ENCODE data around the gene THOC1.

The THOC1 gene

DNA sequence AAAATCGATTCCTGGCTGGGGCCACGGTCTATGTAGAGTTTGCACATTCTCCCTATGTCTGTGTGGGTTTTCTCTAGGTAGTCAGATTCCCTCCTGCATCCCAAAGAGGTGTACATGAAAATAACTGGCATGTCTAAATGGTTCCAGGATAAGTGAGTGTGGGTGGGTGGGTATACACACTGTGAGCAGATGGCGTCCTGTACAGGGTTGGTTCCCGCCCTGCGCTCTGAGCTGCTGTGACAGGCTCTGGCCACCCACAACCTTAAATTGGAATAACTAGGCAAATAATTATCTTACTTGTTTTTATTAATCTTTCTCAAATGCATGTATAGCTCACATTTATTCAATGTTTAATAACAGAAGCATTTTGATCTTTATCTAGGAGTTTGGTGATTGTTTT, 16.3 kb downstream of the THOC1 start:
- H3K4me3 ChIP-seq (ENCODE audit: low read depth, low read length), result no peak overlapping the region
- TF ChIP-seq, protein P1, sequence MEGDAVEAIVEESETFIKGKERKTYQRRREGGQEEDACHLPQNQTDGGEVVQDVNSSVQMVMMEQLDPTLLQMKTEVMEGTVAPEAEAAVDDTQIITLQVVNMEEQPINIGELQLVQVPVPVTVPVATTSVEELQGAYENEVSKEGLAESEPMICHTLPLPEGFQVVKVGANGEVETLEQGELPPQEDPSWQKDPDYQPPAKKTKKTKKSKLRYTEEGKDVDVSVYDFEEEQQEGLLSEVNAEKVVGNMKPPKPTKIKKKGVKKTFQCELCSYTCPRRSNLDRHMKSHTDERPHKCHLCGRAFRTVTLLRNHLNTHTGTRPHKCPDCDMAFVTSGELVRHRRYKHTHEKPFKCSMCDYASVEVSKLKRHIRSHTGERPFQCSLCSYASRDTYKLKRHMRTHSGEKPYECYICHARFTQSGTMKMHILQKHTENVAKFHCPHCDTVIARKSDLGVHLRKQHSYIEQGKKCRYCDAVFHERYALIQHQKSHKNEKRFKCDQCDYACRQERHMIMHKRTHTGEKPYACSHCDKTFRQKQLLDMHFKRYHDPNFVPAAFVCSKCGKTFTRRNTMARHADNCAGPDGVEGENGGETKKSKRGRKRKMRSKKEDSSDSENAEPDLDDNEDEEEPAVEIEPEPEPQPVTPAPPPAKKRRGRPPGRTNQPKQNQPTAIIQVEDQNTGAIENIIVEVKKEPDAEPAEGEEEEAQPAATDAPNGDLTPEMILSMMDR (IDR thresholded peaks at IDR 0.05; ENCODE audit: insufficient read depth, low read length, missing control alignments), result no peak
- ChIA-PET CTCF (interaction anchor here (1.6 kb wide), 1 partner anchor 373 kb away, joined by 4 read pairs; no protein-coding TSS in a partner anchor), POLR2A (no interaction called here)
- DNase-seq (ENCODE audit: low read depth, low spot score), result no peak

DNA sequence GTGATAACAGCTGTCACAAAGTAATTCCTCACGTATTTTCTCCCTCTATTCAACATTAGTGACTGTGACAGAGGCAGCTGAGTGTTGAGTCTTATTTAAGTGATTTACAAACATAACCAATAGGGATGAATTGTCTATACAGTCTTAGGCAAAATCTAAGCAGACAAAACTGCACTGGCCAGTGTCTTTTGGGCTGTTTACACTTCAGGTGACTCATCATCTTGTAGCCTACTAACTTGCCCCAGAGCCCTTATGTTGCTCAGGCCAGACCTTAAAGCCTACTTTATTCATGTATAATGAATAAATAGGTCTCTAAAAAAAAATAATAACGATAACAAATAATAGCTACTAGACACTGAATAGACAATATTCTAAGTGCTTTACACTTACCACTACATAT, 17.2 kb downstream of the THOC1 start:
- no peak for DNase-seq (ENCODE audit: low read depth, low spot score)
- no peak overlapping the region for H3K4me3 ChIP-seq (ENCODE audit: low read depth, low read length)
- TF ChIP-seq, protein P1 (IDR thresholded peaks at IDR 0.05; ENCODE audit: insufficient read depth, low read length, missing control alignments), result no peak
- POLR2A ChIA-PET, result no interaction called here
- CTCF ChIA-PET, result no interaction called here

DNA sequence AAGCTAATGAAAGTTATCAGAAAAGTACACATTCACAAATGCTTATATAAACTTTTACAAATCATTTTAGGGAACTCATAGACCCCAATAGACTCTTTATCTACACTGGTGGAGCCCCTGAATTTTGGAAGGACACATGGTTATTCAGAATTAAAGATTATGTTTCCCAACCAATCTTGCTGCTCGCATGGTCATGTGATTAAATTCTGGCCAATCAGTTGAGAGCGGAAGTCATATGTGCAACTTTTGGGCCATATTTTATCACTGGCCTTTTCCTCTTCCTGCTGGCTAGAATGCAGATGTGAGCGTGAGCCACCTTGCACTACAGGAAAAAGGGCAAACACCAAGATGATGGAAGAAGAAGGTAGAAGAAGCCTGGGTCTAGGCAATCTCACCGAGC, 19.8 kb downstream of the THOC1 start:
- TF ChIP-seq, protein P1 (IDR thresholded peaks at IDR 0.05; ENCODE audit: insufficient read depth, low read length, missing control alignments), result no peak
- ChIA-PET CTCF (interaction anchor here (1.2 kb wide), 1 partner anchor 19 kb away, joined by 3 read pairs; no protein-coding TSS in a partner anchor), POLR2A (no interaction called here)
- H3K4me3 ChIP-seq (ENCODE audit: low read depth, low read length), result no peak overlapping the region
- no peak for DNase-seq (ENCODE audit: low read depth, low spot score)

DNA sequence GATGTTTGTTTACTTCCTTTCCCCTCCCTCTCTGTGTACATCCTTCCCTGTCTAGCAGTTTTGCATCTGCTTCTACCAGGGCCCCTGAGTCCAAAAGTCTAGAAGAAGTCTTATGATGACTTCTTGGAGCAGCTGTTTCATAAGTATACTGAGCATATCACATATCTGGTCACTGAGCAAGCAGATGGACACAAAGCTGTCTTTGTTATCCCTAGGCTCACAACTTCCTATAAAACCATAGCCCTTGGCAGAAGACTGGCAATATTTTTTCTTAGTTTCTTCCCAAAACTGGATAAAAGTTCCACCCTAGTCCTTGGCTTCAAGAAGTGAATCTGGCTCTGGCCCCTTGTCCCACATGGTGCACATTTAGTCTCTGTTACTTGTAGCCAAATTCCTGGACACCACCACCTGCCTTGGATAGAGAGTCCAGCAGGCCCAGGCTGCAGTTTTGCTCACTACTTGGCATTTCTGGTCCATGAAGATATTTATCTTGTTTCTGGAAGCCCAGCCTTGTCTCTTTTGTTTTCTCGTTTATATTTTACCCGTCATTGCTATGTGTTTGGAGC, 22.5 kb downstream of the THOC1 start:
- TF ChIP-seq, protein P1 (IDR thresholded peaks at IDR 0.05; ENCODE audit: insufficient read depth, low read length, missing control alignments), result no peak
- no peak for DNase-seq (ENCODE audit: low read depth, low spot score)

DNA sequence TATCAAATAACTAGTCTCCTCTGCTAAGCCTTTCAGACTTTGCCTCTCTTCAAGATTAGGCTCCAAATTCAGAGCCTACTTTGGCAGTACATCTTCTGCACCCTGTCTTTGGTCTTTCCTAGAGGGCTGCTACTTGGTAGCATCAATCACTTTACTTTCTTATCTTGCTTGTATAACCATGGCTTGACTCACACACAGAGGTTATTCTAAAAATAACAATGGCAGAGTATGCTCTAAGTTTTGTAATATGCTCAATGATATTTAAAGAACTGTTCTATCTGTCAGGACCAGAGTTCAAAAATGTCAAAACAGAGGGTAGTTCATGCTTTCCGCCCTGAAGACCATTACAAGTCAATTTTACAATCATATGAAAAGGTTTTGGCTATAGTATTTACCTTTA, 27.7 kb downstream of the THOC1 start:
- CTCF ChIA-PET, result no interaction called here
- DNase-seq (ENCODE audit: low read depth, low spot score), result no peak
- TF ChIP-seq, protein P1 (IDR thresholded peaks at IDR 0.05; ENCODE audit: insufficient read depth, low read length, missing control alignments), result no peak
- H3K4me3 ChIP-seq (ENCODE audit: low read depth, low read length), result no peak overlapping the region
- POLR2A ChIA-PET, result no interaction called here

More for the DNA sequence above, 22.5 kb downstream of the THOC1 start:
- H3K4me3 ChIP-seq (ENCODE audit: low read depth, low read length), result no peak overlapping the region
- CTCF ChIA-PET, result no interaction called here
- POLR2A ChIA-PET, result no interaction called here

DNA sequence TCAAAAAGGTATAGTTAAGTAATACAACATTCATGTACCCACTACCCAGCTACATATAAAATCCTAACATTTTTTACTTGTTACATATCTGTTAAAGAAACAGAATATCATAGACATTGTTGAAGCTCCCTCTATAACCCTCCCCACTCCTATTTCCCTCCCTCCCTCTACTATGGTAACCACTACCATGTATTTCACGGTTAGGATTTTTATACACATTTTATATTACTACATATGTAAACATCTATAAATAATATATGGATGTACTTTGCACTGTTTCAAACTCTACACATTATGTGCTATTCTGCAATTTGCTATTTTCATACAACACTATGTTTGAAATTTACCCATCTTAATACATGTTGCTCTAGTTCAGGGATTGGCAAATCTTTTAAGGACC, 36.3 kb downstream of the THOC1 start:
- ChIA-PET CTCF (no interaction called here), POLR2A (no interaction called here)
- TF ChIP-seq, protein P1 (IDR thresholded peaks at IDR 0.05; ENCODE audit: insufficient read depth, low read length, missing control alignments), result no peak
- no peak overlapping the region for H3K4me3 ChIP-seq (ENCODE audit: low read depth, low read length)
- DNase-seq (ENCODE audit: low read depth, low spot score), result no peak

Measured in AG04449 (cell line).